Transverse colon (tissue), 4 donors: Measurements from ENCODE around the gene PACS1.

Source experiments
- EP300 ChIP-seq: sonication (generic); formaldehyde crosslinking; IDR thresholded peaks from one replicate; pipeline ENCODE4 v1.6.1; 2017; ENCODE audit warnings: antibody characterized with exemption, low read depth
- POLR2A ChIP-seq: fragments of 450-650 bp; IDR thresholded peaks from one replicate; pipeline ENCODE4 v1.6.1; 2016; ENCODE audit warnings: antibody characterized with exemption, mild to moderate bottlenecking, moderate library complexity
- POLR2AphosphoS5 ChIP-seq, 3 donors: sonication (generic); formaldehyde crosslinking; IDR thresholded peaks; one replicate each; pipeline ENCODE4 v1.6.1; 2016; ENCODE audit warnings: antibody characterized with exemption in 3 of 3
- TF ChIP-seq, protein P1 (sequence below), 5 experiments: fragments of 200-600 bp in 3 of 5; fragments of 450-650 bp in 2 of 5; sonication (generic) in 3 of 5; IDR thresholded peaks; 1 replicate in 2 of 5; 2 replicates in 3 of 5; pipeline ENCODE4 v1.5.1; 2016 to 2017; ENCODE audit warnings: antibody characterized with exemption in 5 of 5, inconsistent platforms in 3 of 5, mild to moderate bottlenecking in 2 of 5, moderate library complexity in 1 of 5

- TF ChIP-seq, protein P1, sequence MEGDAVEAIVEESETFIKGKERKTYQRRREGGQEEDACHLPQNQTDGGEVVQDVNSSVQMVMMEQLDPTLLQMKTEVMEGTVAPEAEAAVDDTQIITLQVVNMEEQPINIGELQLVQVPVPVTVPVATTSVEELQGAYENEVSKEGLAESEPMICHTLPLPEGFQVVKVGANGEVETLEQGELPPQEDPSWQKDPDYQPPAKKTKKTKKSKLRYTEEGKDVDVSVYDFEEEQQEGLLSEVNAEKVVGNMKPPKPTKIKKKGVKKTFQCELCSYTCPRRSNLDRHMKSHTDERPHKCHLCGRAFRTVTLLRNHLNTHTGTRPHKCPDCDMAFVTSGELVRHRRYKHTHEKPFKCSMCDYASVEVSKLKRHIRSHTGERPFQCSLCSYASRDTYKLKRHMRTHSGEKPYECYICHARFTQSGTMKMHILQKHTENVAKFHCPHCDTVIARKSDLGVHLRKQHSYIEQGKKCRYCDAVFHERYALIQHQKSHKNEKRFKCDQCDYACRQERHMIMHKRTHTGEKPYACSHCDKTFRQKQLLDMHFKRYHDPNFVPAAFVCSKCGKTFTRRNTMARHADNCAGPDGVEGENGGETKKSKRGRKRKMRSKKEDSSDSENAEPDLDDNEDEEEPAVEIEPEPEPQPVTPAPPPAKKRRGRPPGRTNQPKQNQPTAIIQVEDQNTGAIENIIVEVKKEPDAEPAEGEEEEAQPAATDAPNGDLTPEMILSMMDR (IDR thresholded peaks at IDR 0.05) = no peak
- TF ChIP-seq POLR2A (no peak), POLR2AphosphoS5 (IDR thresholded peaks at IDR 0.05) (no peak), EP300 (no peak)
Observed at GRCh38 chr11:66151273-66151672, 81.2 kb downstream of the PACS1 start.
